GM21825 (cell line): ENCODE measurements around the gene ATP6V0E1.
"Not testable (repeated sequence)": the region's sequence is repeated elsewhere in the genome, so short reads cannot be mapped to it uniquely, and the experiment has no call there.

Experiments used
- ATAC-seq: cut with Tn5 transposase; IDR thresholded peaks from one replicate; pipeline ENCODE4 v1.9.1; 2021; ENCODE audit warnings: mild to moderate bottlenecking, moderate library complexity; ENCODE audit not compliant: unreplicated experiment

ATP6V0E1 gene

GRCh38 chr5:173032730-173033129, 49.2 kb downstream of the ATP6V0E1 start:
- ATAC-seq, result no peak

DNA sequence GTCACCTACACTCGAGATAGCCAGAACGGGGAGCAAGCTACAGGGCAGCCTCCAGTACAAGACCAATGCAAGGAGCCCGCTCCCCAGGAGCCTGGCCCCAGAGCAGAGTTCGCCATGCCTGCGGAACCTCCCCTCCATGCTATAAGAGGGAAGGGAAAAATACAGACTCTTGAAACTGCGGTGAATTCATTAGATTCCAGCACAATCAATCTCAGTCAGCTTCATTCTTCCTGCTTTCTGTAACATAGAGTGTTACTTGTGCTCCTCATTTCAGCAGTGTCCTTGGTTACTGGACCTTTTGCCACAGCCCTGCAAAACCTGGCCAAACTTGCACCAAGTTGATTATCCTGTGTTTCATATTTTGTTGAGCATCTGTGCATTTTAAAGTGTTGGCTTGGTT, 50.4 kb downstream of the ATP6V0E1 start:
- no peak for ATAC-seq

- ATAC-seq, result peak; percentile 54
Measured at GRCh38 chr5:173035904-173036707, 52.5 kb downstream of the ATP6V0E1 start.

GRCh38 chr5:173039188-173039587, 55.6 kb downstream of the ATP6V0E1 start:
- ATAC-seq, result no peak

DNA sequence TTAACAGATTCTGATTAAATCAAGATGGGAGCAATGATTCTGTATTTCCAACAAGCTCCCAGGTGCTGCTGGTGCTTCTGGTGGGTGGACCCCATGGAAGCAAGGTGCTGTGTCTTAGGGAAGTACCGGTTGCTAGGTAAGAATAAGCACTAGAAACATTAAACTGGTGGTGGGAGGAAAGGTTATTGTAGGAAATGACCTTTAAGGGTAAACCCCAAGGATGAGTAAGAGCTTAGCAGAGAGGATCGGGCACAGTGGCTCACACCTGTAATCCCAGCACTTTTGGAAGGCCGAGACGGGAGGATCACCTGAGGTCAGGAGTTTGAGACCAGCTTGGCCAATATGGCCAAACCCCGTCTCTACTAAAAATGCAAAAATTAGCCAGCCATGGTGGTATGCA, 56.4 kb downstream of the ATP6V0E1 start:
- no peak for ATAC-seq

DNA sequence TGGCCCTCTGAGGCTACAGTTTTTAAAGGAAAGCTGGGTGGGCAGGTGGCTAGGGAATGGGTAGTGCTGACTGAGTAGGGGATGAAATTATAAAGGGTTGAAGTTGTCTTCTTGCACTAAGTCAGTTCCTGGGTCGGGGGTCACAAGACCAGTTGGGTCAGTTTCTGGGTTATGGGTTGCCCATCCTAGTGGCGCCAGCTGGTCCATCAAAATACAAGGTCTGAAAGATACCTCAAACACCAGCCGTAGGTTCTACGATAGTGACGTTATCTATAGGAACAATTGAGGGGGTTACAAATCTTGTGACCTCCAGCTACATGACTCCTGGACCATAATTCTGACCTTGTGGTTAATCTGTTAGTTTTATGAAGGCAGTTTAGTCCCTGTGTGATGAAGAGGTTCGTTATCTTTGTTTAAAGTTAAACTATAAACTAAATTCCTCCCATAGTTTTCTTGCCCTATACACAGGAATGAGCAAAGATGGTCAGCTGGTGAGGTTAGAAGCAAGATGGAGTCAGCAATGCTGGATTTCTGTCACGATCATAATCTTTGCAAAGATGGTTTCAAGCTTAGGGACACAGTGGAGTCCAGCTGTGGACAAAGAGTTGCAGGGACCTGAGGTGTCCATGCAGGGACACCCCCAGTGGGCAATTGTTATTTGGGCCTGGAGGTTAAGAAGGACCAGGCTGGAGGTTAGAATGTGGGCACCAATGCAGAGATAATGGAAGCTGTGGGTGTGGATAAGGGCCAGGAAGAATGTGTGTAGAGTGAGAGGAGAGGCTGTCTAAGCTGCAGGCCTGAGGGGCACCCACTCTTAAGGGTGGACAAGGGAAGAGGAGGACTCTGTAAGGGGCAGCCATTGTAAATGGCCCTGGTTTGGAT, 58.6 kb downstream of the ATP6V0E1 start:
- no peak for ATAC-seq

- no peak for ATAC-seq
Measured at GRCh38 chr5:173042763-173043107, 59.2 kb downstream of the ATP6V0E1 start.

DNA sequence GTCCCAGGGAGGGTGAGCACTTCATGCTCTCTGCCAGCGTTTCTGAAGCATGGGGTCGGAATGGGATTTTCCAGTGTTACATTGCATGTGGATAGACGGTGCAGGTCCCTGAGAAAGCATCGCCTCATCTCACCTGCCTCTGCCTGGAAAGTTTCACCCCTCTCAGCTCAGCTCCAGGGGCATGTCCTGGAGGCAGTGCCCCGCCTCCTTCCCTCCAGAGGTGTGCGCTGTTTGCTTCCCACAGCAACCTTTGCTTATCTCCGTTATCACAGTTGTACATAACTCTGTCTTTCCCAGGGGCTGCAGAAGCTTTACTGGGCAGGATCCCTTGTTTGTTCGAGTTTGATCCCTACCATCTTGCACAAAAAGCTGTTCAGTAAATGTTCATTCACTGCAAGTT, 61.9 kb downstream of the ATP6V0E1 start:
- ATAC-seq, result no peak

GRCh38 chr5:173047096-173047837, 63.7 kb downstream of the ATP6V0E1 start:
- not testable (repeated sequence) for ATAC-seq

- ATAC-seq, result no peak
Measured at GRCh38 chr5:173047838-173048105, 64.2 kb downstream of the ATP6V0E1 start.

DNA sequence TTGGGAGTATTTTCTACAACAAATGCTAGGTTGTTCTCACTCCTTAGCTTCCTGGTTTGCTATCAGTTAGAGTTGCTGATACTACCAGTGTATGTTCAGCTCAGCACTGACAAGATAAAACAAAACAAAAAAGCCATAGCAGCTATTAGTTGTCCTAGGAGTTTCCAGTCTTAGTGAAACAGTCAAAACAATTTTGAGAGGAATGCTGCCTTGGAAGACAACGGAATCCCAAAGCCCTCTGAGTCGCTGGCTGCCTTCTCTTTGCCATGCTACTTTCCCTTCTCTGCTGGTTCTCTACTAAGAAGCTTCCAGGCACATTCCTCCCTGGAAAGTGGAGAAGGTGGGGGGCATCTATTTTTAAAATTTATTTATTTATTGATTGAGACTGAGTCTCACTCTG, 67.2 kb downstream of the ATP6V0E1 start:
- no peak for ATAC-seq

- ATAC-seq, result no peak
Measured at GRCh38 chr5:173051746-173052145, 68.2 kb downstream of the ATP6V0E1 start.

- no peak for ATAC-seq
Measured at GRCh38 chr5:173053041-173053440, 69.5 kb downstream of the ATP6V0E1 start.

GRCh38 chr5:173055042-173055721, 71.6 kb downstream of the ATP6V0E1 start:
- no peak for ATAC-seq

DNA sequence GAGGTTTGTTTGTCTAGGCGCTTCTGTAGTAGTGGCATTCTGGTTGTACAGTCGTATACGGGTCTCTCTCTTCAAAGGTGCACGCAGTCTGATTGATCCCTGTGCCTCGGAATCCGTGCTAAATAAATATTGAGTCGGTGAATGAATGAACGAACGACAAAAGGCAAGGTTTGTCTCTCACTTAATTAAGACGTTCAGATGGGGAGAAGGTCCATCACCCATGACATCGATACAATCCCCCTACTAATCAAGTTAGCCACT, 72.1 kb downstream of the ATP6V0E1 start:
- no peak for ATAC-seq

DNA sequence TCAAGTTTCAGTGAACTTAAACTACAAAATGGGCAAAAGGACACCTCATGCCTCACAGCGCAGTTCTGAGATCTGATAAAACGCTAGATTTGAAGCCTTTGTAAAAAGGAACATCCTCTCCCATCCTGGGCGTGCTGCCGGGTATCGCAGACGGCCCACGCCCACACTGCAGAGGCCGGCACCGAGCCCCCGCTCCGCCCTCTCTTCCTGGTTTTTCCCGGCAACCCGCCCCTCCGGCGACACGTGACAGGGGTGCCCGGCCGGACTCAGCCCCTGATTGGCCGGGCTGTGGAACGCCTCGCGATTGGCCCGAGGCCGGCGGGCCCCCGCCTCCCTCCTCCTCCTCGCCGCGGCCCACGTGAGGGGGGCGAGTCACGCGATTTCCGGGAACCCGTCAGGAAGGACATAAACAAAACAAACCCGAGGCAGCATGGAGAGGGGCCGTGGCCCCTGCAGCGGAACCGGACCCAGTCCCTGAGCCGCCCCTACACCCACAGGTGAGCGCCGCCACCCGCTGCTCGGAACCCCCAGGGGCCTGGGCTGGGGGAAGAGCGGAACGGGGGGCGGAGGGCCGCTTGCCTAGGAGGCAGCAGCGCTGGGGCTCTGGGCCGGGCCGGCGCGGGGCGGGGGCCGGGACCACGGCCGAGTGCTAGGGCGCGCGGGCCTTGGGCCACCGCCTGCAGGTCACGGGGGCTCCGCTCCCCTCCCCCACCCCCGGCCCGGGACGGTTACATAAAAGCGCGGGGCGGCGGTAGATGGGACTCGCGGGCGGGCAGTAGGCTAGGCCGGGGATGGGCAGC, 72.6 kb downstream of the ATP6V0E1 start, which contains the start of gene CREBRF:
TSS of gene CREBRF (plus strand) at position 370 of the 800 bp plus-strand sequence. CDS start 24,424 bp downstream, outside the sequence.
- peak; percentile 72 for ATAC-seq

DNA sequence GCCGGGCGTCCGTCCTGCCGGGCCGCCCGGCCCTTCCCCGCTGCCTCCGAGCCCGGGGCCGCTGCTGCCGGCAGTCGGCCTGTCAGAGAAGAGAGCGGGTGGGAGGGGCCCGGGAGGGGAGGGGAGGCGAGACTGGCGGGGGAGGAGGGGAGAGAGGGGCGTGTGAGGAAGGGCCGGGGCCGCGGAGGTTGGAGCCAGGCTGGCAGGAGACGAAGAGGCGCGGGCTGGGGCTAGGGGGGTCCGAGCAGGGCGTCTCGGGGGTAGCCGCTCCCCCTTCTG, 73.2 kb downstream of the ATP6V0E1 start:
- peak; percentile 28 for ATAC-seq

GRCh38 chr5:173057062-173057924, 73.7 kb downstream of the ATP6V0E1 start:
- ATAC-seq, result peak; percentile 76

- ATAC-seq, result no peak
Measured at GRCh38 chr5:173062141-173062540, 78.6 kb downstream of the ATP6V0E1 start.

GRCh38 chr5:173065155-173065554, 81.6 kb downstream of the ATP6V0E1 start:
- peak; percentile 69 for ATAC-seq
